ENCODE data around the gene OSBP2.

- no peak for TF ChIP-seq ISL1 (CRISPR knock-in tag; IDR thresholded peaks at IDR 0.05)
- TF ChIP-seq, protein P1, sequence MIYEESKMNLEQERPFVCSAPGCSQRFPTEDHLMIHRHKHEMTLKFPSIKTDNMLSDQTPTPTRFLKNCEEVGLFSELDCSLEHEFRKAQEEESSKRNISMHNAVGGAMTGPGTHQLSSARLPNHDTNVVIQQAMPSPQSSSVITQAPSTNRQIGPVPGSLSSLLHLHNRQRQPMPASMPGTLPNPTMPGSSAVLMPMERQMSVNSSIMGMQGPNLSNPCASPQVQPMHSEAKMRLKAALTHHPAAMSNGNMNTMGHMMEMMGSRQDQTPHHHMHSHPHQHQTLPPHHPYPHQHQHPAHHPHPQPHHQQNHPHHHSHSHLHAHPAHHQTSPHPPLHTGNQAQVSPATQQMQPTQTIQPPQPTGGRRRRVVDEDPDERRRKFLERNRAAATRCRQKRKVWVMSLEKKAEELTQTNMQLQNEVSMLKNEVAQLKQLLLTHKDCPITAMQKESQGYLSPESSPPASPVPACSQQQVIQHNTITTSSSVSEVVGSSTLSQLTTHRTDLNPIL (CRISPR knock-in tag; IDR thresholded peaks at IDR 0.05; ENCODE audit: low read depth) = no peak
- no peak for TF ChIP-seq GLIS3 (CRISPR knock-in tag; IDR thresholded peaks at IDR 0.05)
- no peak for TF ChIP-seq TCF4 (CRISPR knock-in tag; IDR thresholded peaks at IDR 0.05; ENCODE audit: borderline replicate concordance)
- TF ChIP-seq ZFP30 (CRISPR knock-in tag; IDR thresholded peaks at IDR 0.05) = no peak
- TF ChIP-seq, protein P2, sequence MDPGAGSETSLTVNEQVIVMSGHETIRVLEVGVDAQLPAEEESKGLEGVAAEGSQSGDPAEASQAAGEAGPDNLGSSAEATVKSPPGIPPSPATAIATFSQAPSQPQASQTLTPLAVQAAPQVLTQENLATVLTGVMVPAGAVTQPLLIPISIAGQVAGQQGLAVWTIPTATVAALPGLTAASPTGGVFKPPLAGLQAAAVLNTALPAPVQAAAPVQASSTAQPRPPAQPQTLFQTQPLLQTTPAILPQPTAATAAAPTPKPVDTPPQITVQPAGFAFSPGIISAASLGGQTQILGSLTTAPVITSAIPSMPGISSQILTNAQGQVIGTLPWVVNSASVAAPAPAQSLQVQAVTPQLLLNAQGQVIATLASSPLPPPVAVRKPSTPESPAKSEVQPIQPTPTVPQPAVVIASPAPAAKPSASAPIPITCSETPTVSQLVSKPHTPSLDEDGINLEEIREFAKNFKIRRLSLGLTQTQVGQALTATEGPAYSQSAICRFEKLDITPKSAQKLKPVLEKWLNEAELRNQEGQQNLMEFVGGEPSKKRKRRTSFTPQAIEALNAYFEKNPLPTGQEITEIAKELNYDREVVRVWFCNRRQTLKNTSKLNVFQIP (CRISPR knock-in tag; IDR thresholded peaks at IDR 0.05; ENCODE audit: borderline replicate concordance, low read depth) = no peak
- TF ChIP-seq ZC3H10 (CRISPR knock-in tag; IDR thresholded peaks at IDR 0.05) = no peak
- no peak for TF ChIP-seq ZNF70 (CRISPR knock-in tag; IDR thresholded peaks at IDR 0.05)
- no peak for TF ChIP-seq PPARA (CRISPR knock-in tag; IDR thresholded peaks at IDR 0.05; ENCODE audit: borderline replicate concordance)
- TF ChIP-seq, protein P3, sequence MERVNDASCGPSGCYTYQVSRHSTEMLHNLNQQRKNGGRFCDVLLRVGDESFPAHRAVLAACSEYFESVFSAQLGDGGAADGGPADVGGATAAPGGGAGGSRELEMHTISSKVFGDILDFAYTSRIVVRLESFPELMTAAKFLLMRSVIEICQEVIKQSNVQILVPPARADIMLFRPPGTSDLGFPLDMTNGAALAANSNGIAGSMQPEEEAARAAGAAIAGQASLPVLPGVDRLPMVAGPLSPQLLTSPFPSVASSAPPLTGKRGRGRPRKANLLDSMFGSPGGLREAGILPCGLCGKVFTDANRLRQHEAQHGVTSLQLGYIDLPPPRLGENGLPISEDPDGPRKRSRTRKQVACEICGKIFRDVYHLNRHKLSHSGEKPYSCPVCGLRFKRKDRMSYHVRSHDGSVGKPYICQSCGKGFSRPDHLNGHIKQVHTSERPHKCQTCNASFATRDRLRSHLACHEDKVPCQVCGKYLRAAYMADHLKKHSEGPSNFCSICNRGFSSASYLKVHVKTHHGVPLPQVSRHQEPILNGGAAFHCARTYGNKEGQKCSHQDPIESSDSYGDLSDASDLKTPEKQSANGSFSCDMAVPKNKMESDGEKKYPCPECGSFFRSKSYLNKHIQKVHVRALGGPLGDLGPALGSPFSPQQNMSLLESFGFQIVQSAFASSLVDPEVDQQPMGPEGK (CRISPR knock-in tag; IDR thresholded peaks at IDR 0.05; ENCODE audit: borderline replicate concordance) = no peak
- no peak for TF ChIP-seq OSR1 (CRISPR knock-in tag; IDR thresholded peaks at IDR 0.05)
- TF ChIP-seq TOX (CRISPR knock-in tag; IDR thresholded peaks at IDR 0.05; ENCODE audit: borderline replicate concordance) = no peak
Observed at GRCh38 chr22:30733181-30733631, 38.5 kb downstream of the OSBP2 start.

Data from SK-N-SH treated with all-trans-retinoic acid at 6 μM for 48 hours (cell line).